ENCODE data around the gene MRPL24. TPM values are rescaled to one million over a fixed set of nuclear protein-coding genes. Genes with fewer than 3 reads are reported as not detected.

The MRPL24 gene
- polyA plus RNA-seq, 4 donors, result 57.7 to 102 (median 58.6) TPM

DNA sequence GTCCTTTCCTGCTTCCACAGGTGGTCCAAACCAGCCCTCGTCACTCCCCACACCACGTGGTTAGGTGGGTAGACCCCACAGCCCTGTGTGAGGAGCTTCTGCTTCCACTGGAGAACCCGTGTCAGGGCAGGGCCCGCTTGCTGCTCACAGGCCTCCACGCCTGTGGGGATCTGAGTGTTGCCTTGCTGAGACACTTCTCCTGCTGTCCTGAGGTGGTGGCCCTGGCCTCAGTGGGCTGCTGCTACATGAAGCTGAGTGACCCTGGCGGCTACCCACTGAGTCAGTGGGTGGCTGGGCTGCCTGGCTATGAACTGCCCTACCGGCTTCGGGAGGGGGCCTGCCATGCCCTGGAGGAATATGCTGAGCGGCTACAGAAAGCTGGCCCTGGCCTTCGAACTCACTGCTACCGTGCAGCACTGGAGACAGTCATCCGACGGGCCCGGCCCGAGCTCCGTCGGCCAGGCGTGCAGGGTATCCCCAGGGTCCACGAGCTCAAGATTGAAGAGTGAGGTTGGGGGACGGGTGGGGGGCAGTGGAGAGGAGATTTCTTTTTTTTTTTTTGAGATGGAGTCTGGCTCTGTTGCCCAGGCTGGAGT lies 6.8 kb downstream of the MRPL24 start:
- Histone ChIP-seq H3K9me3 (ENCODE audit: control insufficient read depth in 2 of 2, insufficient read depth in 1 of 2, low read depth in 1 of 2, low read length in 1 of 2) (no peaks in the 10 kb centered on the region), H3K36me3 (ENCODE audit: control insufficient read depth in 3 of 3, insufficient read depth in 2 of 3, low read depth in 1 of 3, low read length in 3 of 3) (peaks cover 5 to 65% (median 7%) of the 10 kb centered on the region in 3 donors), H3K4me3 (ENCODE audit: low read depth in 1 of 3, low read length in 3 of 3) (no peak overlapping the region), H3K27me3 (ENCODE audit: control insufficient read depth in 3 of 3, insufficient read depth in 3 of 3, low read length in 3 of 3) (no peaks in the 10 kb centered on the region), H3K4me1 (ENCODE audit: control insufficient read depth in 3 of 3, insufficient read depth in 2 of 3, low read depth in 1 of 3, low read length in 2 of 3) (peaks cover 0 to 10% (median 0%) of the 10 kb centered on the region in 3 donors), H3K27ac (ENCODE audit: low read depth in 1 of 3, low read length in 2 of 3) (no peak overlapping the region)
- DNase-seq, result no peak
- no peak for FAIRE-seq
- WGBS, 3 donors, result 93 to 97% (median 95%) methylated on average over 20 of the region's 20 CpGs

DNA sequence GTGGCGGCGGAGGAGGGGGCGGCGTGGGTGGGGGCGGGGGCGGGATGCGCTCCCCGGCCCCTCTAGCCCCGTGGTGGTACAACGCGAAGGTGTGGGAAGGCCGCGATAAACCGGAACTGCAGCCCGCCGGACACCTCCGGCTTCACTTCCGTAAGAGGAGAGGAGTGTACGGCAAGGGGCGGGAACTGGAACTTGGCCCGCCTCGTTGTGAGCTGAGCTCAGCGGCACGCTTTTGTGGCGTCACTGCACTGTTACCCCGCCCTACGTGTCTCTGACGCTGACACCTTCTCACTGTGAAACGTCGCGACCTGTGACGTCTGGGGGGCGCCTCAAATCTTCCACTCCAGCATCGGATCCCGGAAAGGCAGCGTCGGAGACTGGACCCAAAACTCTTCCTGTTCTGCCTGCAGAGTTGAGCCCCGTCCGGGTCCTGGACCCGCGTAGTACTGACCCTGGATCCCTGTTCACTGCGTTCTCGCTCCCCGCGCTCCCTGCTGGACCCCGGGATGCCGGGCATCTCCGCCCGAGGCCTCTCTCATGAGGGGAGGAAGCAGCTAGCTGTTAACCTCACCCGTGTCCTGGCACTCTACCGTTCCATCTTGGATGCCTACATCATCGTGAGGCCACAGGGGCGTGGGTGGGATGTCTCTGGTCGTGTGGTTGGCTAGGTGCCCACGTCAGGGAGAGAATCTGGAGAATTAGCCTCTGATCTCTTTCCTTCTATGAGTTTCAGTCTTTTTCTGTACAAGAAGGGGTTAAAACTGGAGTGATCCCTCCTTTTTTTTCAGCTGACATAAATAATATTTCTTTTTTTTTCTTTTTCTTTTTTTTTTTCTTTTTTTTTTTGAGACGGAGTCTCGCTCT lies 12.1 kb downstream of the MRPL24 start, which contains the start of gene ISG20L2:
TSS of gene ISG20L2 (minus strand) at position 168 of the 864 bp plus-strand sequence. CDS start 1,114 bp downstream, outside the sequence.
- H3K9me3 ChIP-seq (ENCODE audit: control insufficient read depth in 2 of 2, insufficient read depth in 1 of 2, low read depth in 1 of 2, low read length in 1 of 2), result no peaks in the 10 kb centered on the region
- H3K4me1 ChIP-seq (ENCODE audit: control insufficient read depth in 3 of 3, insufficient read depth in 2 of 3, low read depth in 1 of 3, low read length in 2 of 3), result peaks cover 8 to 34% (median 12%) of the 10 kb centered on the region in 3 donors
- DNase-seq (peak; percentile 97 to 98), FAIRE-seq (no peak)
- 1% methylated on average over 46 to 57 of the region's 57 CpGs for WGBS, 3 donors
- peaks cover 0 to 51% (median 4%) of the 10 kb centered on the region in 3 donors for H3K36me3 ChIP-seq (ENCODE audit: control insufficient read depth in 3 of 3, insufficient read depth in 2 of 3, low read depth in 1 of 3, low read length in 3 of 3)
- H3K4me3 ChIP-seq (ENCODE audit: low read depth in 1 of 3, low read length in 3 of 3), result peak within 1 kb of the TSS; percentile 45 to 95 (median 72)
- H3K27ac ChIP-seq (ENCODE audit: low read depth in 1 of 3, low read length in 2 of 3), result peak within 1 kb of the TSS; percentile 93 to 100 (median 94)
- H3K27me3 ChIP-seq (ENCODE audit: control insufficient read depth in 3 of 3, insufficient read depth in 3 of 3, low read length in 3 of 3), result no peaks in the 10 kb centered on the region

DNA sequence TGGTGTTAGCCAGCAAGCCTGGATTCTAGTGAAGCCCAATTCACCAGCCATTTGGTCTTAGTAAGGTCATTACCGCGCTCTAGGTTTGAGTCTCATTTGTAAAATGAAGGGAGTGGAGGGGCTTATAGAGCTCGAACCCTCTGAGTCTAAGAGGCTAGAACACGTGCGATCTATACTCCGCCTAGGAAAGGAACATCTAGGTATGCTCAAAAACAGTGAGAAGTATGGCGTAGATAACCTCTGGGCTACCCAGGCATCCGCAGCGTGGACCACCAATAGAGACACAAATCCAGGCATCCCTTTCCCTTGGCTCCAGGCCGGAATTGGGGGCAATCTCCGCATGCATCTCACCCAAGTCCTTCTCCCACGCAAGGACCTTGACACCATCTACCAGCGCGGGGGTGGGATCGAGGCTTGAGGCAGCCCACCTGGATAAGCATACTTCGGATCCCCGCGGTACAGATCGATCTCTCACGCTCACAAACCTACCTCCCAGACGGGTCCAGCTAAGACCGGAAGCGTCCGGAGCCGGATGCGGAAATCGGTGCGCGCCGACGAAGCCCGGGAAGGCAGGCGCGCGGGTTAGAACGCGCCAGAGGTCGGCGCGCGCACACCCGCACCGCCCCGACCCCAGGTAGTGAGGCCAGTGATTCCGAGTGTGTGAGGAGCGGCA lies 12.8 kb downstream of the MRPL24 start, which contains the start of gene METTL25B:
TSS of gene METTL25B (plus strand) at position 544 of the 673 bp plus-strand sequence. CDS start 636 bp downstream, outside the sequence.
- peak within 1 kb of the TSS; percentile 93 to 100 (median 94) for H3K27ac ChIP-seq (ENCODE audit: low read depth in 1 of 3, low read length in 2 of 3)
- DNase-seq, result peak; percentile 86 to 93
- peaks cover 1 to 52% (median 6%) of the 10 kb centered on the region in 3 donors for H3K36me3 ChIP-seq (ENCODE audit: control insufficient read depth in 3 of 3, insufficient read depth in 2 of 3, low read depth in 1 of 3, low read length in 3 of 3)
- H3K27me3 ChIP-seq (ENCODE audit: control insufficient read depth in 3 of 3, insufficient read depth in 3 of 3, low read length in 3 of 3), result no peaks in the 10 kb centered on the region
- no peaks in the 10 kb centered on the region for H3K9me3 ChIP-seq (ENCODE audit: control insufficient read depth in 2 of 2, insufficient read depth in 1 of 2, low read depth in 1 of 2, low read length in 1 of 2)
- WGBS, 3 donors, result 0% methylated on average over 40 to 46 of the region's 46 CpGs
- H3K4me3 ChIP-seq (ENCODE audit: low read depth in 1 of 3, low read length in 3 of 3), result peak within 1 kb of the TSS; percentile 45 to 95 (median 72)
- H3K4me1 ChIP-seq (ENCODE audit: control insufficient read depth in 3 of 3, insufficient read depth in 2 of 3, low read depth in 1 of 3, low read length in 2 of 3), result peaks cover 8 to 34% (median 12%) of the 10 kb centered on the region in 3 donors
- FAIRE-seq, result no peak

DNA sequence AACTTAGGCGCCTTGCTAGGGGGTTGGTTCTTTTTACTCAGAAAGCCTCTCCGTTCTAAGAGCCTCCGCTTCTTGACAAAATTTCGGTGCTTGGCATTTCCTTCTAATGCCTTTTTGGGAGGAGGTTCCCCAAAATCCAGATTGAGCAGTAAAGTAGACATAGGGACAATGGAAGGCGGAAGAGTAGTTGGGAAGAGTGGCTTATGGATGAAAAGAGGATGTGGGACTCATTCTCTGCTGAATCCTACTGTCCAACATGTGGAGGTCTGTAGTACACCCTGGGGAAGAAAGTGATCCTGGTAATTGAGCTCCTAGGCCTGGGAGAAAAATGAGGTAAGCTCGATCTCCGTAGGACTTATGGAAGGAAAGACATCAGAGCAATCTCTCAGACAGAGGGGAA lies 13.4 kb downstream of the MRPL24 start:
- Histone ChIP-seq H3K4me1 (ENCODE audit: control insufficient read depth in 3 of 3, insufficient read depth in 2 of 3, low read depth in 1 of 3, low read length in 2 of 3) (peaks cover 8 to 34% (median 12%) of the 10 kb centered on the region in 3 donors), H3K4me3 (ENCODE audit: low read depth in 1 of 3, low read length in 3 of 3) (peak overlapping the region; percentile 45 to 95 (median 72)), H3K27me3 (ENCODE audit: control insufficient read depth in 3 of 3, insufficient read depth in 3 of 3, low read length in 3 of 3) (no peaks in the 10 kb centered on the region), H3K9me3 (ENCODE audit: control insufficient read depth in 2 of 2, insufficient read depth in 1 of 2, low read depth in 1 of 2, low read length in 1 of 2) (no peaks in the 10 kb centered on the region), H3K27ac (ENCODE audit: low read depth in 1 of 3, low read length in 2 of 3) (peak overlapping the region; percentile 93 to 100 (median 94)), H3K36me3 (ENCODE audit: control insufficient read depth in 3 of 3, insufficient read depth in 2 of 3, low read depth in 1 of 3, low read length in 3 of 3) (peaks cover 6 to 52% (median 10%) of the 10 kb centered on the region in 3 donors)
- WGBS, 3 donors, result 31 to 41% (median 35%) methylated on average over 7 of the region's 7 CpGs
- no peak for FAIRE-seq
- DNase-seq, result no peak

DNA sequence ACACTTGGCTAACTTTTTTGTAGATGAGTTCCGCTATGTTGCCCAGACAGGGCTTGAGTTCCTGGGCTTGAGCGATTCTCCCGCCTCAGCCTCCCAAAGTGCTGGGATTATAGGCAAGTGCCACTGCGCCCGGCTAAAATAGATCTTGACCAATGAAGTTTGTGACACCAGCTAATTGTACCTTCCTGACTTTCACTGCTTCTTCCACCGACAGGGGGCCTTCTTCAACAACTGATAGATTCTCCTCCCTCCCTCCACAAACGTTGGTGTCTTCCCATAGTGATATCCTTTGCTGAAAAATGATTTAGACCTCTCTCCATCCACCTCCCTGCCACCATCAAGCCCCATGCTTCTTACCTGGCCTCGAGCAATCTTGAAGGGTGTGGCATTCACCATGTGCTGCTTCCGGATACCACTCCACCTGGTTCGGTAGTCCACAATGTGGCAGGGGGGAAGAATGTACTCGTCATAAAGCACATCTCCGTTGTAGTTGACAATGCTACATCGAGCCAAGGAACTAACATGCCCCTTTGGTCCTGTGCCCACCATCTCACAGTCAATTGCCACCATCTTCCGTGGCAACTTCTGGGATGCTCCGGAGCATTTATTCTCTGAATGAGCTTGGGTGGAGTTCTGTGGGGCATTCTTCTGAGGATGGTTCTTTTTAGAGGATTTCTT lies 14.2 kb downstream of the MRPL24 start:
- WGBS, 3 donors, result 30 to 38% (median 33%) methylated on average over 15 of the region's 15 CpGs
- Histone ChIP-seq H3K4me3 (ENCODE audit: low read depth in 1 of 3, low read length in 3 of 3) (peak overlapping the region in 2 of 3 donors; percentile 72 to 95), H3K9me3 (ENCODE audit: control insufficient read depth in 2 of 2, insufficient read depth in 1 of 2, low read depth in 1 of 2, low read length in 1 of 2) (no peaks in the 10 kb centered on the region), H3K27me3 (ENCODE audit: control insufficient read depth in 3 of 3, insufficient read depth in 3 of 3, low read length in 3 of 3) (no peaks in the 10 kb centered on the region), H3K27ac (ENCODE audit: low read depth in 1 of 3, low read length in 2 of 3) (no peak overlapping the region), H3K36me3 (ENCODE audit: control insufficient read depth in 3 of 3, insufficient read depth in 2 of 3, low read depth in 1 of 3, low read length in 3 of 3) (peaks cover 6 to 49% (median 10%) of the 10 kb centered on the region in 3 donors), H3K4me1 (ENCODE audit: control insufficient read depth in 3 of 3, insufficient read depth in 2 of 3, low read depth in 1 of 3, low read length in 2 of 3) (peaks cover 8 to 34% (median 12%) of the 10 kb centered on the region in 3 donors)
- DNase-seq (peak; percentile 71 to 76), FAIRE-seq (no peak)

DNA sequence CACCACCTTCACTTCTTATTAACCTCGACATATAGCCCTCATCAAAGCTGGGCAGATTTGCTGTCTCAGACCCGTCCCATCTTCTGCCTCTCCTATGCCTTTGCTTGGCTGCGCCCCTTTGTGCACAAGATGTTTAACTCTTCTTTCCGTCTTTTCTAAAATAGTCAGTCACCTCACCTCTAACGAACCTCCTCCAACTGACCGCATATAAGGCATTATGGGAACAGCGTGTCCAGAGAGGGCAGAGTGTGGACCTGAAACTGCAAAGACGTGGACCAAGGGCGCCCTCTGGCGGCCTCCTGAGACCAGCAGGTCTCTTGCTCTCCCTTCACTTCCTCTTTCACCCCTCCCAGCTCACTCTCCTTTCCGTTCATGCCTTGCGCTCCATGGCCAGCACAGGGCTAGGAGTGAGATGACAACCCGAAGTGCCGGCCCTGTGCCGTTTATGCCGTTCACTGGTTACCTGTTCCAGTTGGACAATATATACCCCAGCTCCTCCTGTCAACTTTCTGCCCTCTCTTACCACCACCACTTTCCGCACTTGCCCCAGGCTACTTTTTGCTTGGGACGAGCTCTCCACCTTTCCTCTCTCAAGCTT lies 15.1 kb downstream of the MRPL24 start:
- peaks cover 8 to 34% (median 12%) of the 10 kb centered on the region in 3 donors for H3K4me1 ChIP-seq (ENCODE audit: control insufficient read depth in 3 of 3, insufficient read depth in 2 of 3, low read depth in 1 of 3, low read length in 2 of 3)
- H3K27ac ChIP-seq (ENCODE audit: low read depth in 1 of 3, low read length in 2 of 3), result peak overlapping the region in 1 of 3 donors; percentile 3
- FAIRE-seq (no peak), DNase-seq (peak; percentile 91 to 94)
- H3K36me3 ChIP-seq (ENCODE audit: control insufficient read depth in 3 of 3, insufficient read depth in 2 of 3, low read depth in 1 of 3, low read length in 3 of 3), result peaks cover 11 to 53% (median 17%) of the 10 kb centered on the region in 3 donors
- H3K4me3 ChIP-seq (ENCODE audit: low read depth in 1 of 3, low read length in 3 of 3), result peak overlapping the region in 2 of 3 donors; percentile 72 to 95
- no peaks in the 10 kb centered on the region for H3K9me3 ChIP-seq (ENCODE audit: control insufficient read depth in 2 of 2, insufficient read depth in 1 of 2, low read depth in 1 of 2, low read length in 1 of 2)
- WGBS, 3 donors, result 10 to 13% (median 12%) methylated on average over 18 of the region's 18 CpGs
- no peaks in the 10 kb centered on the region for H3K27me3 ChIP-seq (ENCODE audit: control insufficient read depth in 3 of 3, insufficient read depth in 3 of 3, low read length in 3 of 3)

DNA sequence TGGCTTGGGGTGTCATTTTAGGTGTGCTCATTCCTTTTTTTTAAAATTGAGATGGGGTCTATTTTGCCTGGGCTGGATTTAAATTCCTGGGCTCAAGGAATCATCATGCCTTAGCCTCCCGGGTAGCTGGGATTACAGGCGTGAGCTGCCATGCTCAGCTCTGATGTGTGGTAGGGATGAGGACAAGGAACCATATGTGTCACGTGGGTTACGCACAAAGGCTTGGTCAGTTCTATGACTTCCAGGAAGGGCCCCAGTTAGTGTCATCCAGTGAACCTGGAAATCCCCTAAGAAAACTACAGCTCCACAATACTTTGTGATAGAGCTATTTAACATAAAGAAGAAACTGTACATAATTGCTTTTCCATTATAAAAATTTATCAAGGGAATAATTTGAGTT lies 19.4 kb downstream of the MRPL24 start:
- FAIRE-seq, result no peak
- no peak for DNase-seq
- H3K36me3 ChIP-seq (ENCODE audit: control insufficient read depth in 3 of 3, insufficient read depth in 2 of 3, low read depth in 1 of 3, low read length in 3 of 3), result peaks cover 11 to 53% (median 17%) of the 10 kb centered on the region in 3 donors
- H3K4me1 ChIP-seq (ENCODE audit: control insufficient read depth in 3 of 3, insufficient read depth in 2 of 3, low read depth in 1 of 3, low read length in 2 of 3), result peaks cover 2 to 13% (median 4%) of the 10 kb centered on the region in 3 donors
- no peak overlapping the region for H3K27ac ChIP-seq (ENCODE audit: low read depth in 1 of 3, low read length in 2 of 3)
- 77 to 92% (median 80%) methylated on average over 4 of the region's 4 CpGs for WGBS, 3 donors
- H3K4me3 ChIP-seq (ENCODE audit: low read depth in 1 of 3, low read length in 3 of 3), result no peak overlapping the region
- no peaks in the 10 kb centered on the region for H3K27me3 ChIP-seq (ENCODE audit: control insufficient read depth in 3 of 3, insufficient read depth in 3 of 3, low read length in 3 of 3)
- no peaks in the 10 kb centered on the region for H3K9me3 ChIP-seq (ENCODE audit: control insufficient read depth in 2 of 2, insufficient read depth in 1 of 2, low read depth in 1 of 2, low read length in 1 of 2)
